Gastroesophageal sphincter (tissue), 4 donors: ENCODE measurements around the gene LYSMD2. TPM values are rescaled to one million over a fixed set of nuclear protein-coding genes. Genes with fewer than 3 reads are reported as not detected.
A peak's percentile ranks its signal among the peaks of the same experiment; 100 is the strongest.

Source experiments
- ATAC-seq: fragments of 150-250 bp; one replicate; pipeline ENCODE4 v1.9.1; 2016; ENCODE audit warnings: mild to moderate bottlenecking, moderate library complexity
- H3K27ac ChIP-seq, 4 donors: fragments of 200-600 bp; sonication (generic) in 3 of 4; 1 replicate in 3 of 4; 2 replicates in 1 of 4; pipeline ENCODE4 v1.5.1; 2016 to 2019
- H3K27me3 ChIP-seq: fragments of 200-600 bp; sonication (generic); one replicate; pipeline ENCODE4 v1.5.1; 2019
- H3K36me3 ChIP-seq, 2 donors: fragments of 200-600 bp; sonication (generic); one replicate each; pipeline ENCODE4 v1.5.1; 2019; ENCODE audit warnings: control low read depth in 1 of 2
- H3K4me1 ChIP-seq, 3 donors: fragments of 200-600 bp; sonication (generic); 1 replicate in 2 of 3; 2 replicates in 1 of 3; pipeline ENCODE4 v1.5.1; 2016 to 2019; ENCODE audit warnings: control low read depth in 2 of 3
- H3K4me3 ChIP-seq, 2 donors: fragments of 200-600 bp; sonication (generic); one replicate each; pipeline ENCODE4 v1.5.1; 2019; ENCODE audit warnings: mild to moderate bottlenecking in 1 of 2, moderate library complexity in 1 of 2
- H3K9me3 ChIP-seq, 3 donors: fragments of 200-600 bp; sonication (generic); one replicate each; pipeline ENCODE4 v1.5.1; 2017 to 2019; ENCODE audit warnings: control low read depth in 2 of 3
- EP300 ChIP-seq: sonication (generic); formaldehyde crosslinking; IDR thresholded peaks from one replicate; pipeline ENCODE4 v1.6.1; 2017; ENCODE audit warnings: antibody characterized with exemption, mild to moderate bottlenecking
- POLR2A ChIP-seq, 2 donors: fragments of 450-650 bp; IDR thresholded peaks; one replicate each; pipeline ENCODE4 v1.6.1; 2017; ENCODE audit warnings: antibody characterized with exemption in 2 of 2, mild to moderate bottlenecking in 2 of 2, moderate library complexity in 1 of 2
- POLR2AphosphoS5 ChIP-seq: sonication (generic); formaldehyde crosslinking; IDR thresholded peaks from one replicate; pipeline ENCODE4 v1.6.1; 2017; ENCODE audit warnings: antibody characterized with exemption
- WGBS, 2 donors: methylation state at CpG; one replicate each; pipeline ENCODE4 v1.1.5; 2018; ENCODE audit warnings: low coverage in 1 of 2; 5-methylcytosine and 5-hydroxymethylcytosine counted together
- total RNA-seq, 4 donors: library from RNA; depleted of rRNA; stranded (reverse); fragments of >200 nt; gene quantifications; one replicate each; pipeline ENCODE4 v1.1.0, GENCODE V29; 2016
- TF ChIP-seq, protein P1 (sequence below), 4 experiments: fragments of 200-600 bp in 2 of 4; fragments of 450-650 bp in 2 of 4; sonication (generic) in 1 of 4; IDR thresholded peaks; one replicate each; pipeline ENCODE4 v1.5.1; 2017 to 2019; ENCODE audit warnings: antibody characterized with exemption in 4 of 4, mild to moderate bottlenecking in 2 of 4, moderate library complexity in 2 of 4

LYSMD2 gene
- total RNA-seq, 4 donors from 2014 or later = 8.9 to 27.9 (median 14.0) TPM

DNA sequence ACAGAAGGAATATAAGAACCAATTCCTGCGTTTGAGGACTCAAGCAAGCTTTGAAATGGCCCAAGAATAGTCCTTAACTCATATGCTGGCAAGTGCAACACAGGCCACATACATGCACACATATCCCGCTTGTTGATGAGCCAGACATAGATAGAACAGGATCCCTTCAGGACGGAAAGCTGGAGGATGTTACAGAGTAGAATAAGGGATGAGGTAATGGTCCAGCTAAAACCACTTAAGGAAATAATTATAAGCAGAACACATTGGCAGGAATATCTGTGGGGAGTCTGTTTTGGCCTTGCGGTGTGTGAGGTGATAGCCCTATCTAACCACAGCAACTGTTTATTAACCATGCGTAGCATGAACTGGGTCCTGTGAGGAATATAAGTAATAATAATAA is 31.2 kb downstream of the LYSMD2 start:
- Histone ChIP-seq H3K4me3 (no peak overlapping the region), H3K27ac (peak overlapping the region in 1 of 4 donors; percentile 33), H3K36me3 (no peaks in the 10 kb centered on the region), H3K27me3 (no peaks in the 10 kb centered on the region), H3K4me1 (peaks cover 0 to 6% (median 0%) of the 10 kb centered on the region in 3 donors), H3K9me3 (no peaks in the 10 kb centered on the region)
- WGBS, 2 donors = 66 to 79% methylated on average over 2 to 5 of the region's 5 CpGs
- ATAC-seq = no peak
- TF ChIP-seq EP300 (no peak), POLR2AphosphoS5 (no peak), POLR2A (IDR thresholded peaks at IDR 0.05) (no peak)
- TF ChIP-seq, protein P1, sequence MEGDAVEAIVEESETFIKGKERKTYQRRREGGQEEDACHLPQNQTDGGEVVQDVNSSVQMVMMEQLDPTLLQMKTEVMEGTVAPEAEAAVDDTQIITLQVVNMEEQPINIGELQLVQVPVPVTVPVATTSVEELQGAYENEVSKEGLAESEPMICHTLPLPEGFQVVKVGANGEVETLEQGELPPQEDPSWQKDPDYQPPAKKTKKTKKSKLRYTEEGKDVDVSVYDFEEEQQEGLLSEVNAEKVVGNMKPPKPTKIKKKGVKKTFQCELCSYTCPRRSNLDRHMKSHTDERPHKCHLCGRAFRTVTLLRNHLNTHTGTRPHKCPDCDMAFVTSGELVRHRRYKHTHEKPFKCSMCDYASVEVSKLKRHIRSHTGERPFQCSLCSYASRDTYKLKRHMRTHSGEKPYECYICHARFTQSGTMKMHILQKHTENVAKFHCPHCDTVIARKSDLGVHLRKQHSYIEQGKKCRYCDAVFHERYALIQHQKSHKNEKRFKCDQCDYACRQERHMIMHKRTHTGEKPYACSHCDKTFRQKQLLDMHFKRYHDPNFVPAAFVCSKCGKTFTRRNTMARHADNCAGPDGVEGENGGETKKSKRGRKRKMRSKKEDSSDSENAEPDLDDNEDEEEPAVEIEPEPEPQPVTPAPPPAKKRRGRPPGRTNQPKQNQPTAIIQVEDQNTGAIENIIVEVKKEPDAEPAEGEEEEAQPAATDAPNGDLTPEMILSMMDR (IDR thresholded peaks at IDR 0.05) = no peak

DNA sequence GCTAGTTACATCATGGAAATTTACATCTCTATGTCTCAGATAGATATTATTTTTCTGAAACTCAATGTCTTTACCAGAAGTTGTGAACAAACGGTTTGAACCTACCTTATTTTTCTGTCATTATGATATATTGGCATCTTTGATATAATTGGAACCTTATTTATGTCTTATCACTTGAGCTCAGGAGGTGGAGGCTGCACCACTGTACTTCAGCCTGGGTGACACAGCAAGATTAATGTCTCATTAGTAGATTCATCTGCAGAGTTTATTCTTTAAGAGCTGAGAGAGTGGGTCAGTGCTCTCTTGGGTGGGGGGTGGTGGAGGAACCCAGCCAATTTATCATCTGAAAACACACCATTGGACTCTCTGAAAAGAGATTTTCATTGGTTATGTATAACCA is 34.7 kb downstream of the LYSMD2 start:
- 64 to 67% methylated on average over 1 of the region's 1 CpG for WGBS, 2 donors
- peaks cover 0 to under 1% (median 0%) of the 10 kb centered on the region in 3 donors for H3K4me1 ChIP-seq
- no peak for ATAC-seq
- TF ChIP-seq POLR2A (IDR thresholded peaks at IDR 0.05) (no peak), EP300 (no peak), POLR2AphosphoS5 (no peak)
- TF ChIP-seq, protein P1 (IDR thresholded peaks at IDR 0.05) = no peak
- no peaks in the 10 kb centered on the region for H3K27me3 ChIP-seq
- H3K9me3 ChIP-seq = no peaks in the 10 kb centered on the region
- H3K4me3 ChIP-seq = no peak overlapping the region
- no peaks in the 10 kb centered on the region for H3K36me3 ChIP-seq
- no peak overlapping the region for H3K27ac ChIP-seq

DNA sequence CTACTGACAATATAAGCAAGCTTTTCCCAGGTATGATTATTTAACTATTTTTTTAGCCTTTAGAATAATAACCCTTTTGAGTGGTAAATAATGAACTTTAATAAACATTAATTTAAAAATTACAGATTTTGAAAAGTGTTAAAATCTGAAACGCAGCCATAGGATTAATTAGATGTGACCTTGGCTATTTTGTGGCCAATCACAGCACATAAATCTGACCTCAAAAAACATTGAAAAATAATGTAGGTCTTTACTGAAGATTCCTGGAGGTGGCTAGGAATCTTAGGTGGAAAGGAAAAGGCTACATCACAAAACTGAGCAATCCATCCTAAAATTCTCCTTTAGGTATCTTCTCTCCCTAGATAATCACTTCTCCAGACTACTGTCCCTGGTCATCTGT is 38.1 kb downstream of the LYSMD2 start:
- Histone ChIP-seq H3K4me3 (no peak overlapping the region), H3K27me3 (no peaks in the 10 kb centered on the region), H3K9me3 (no peaks in the 10 kb centered on the region), H3K36me3 (no peaks in the 10 kb centered on the region), H3K27ac (no peak overlapping the region), H3K4me1 (no peaks in the 10 kb centered on the region)
- WGBS, 2 donors = 70 to 80% methylated on average over 1 of the region's 1 CpG
- no peak for TF ChIP-seq EP300
- TF ChIP-seq POLR2A (IDR thresholded peaks at IDR 0.05) = no peak
- TF ChIP-seq, protein P1 (IDR thresholded peaks at IDR 0.05) = no peak
- no peak for ATAC-seq

DNA sequence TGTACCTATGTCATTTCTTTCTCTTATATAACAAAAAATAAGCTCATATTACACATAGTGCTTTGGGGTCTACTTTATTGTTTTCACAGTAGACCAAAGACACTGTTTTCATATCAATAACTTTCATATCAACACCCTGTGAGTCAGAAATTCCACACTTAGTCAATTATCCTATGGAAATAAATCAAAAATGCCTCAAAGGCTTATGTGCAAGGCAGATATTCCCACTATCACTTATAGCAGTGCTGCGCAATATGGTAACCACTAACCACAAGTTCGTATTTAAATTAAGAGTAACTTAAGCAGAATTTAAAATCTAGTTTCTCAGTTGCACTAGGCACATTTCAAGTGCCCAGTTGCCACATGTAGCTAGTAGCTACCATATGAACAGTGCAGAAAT is 40.3 kb downstream of the LYSMD2 start:
- 83 to 96% methylated on average over 1 to 2 of the region's 2 CpGs for WGBS, 2 donors

DNA sequence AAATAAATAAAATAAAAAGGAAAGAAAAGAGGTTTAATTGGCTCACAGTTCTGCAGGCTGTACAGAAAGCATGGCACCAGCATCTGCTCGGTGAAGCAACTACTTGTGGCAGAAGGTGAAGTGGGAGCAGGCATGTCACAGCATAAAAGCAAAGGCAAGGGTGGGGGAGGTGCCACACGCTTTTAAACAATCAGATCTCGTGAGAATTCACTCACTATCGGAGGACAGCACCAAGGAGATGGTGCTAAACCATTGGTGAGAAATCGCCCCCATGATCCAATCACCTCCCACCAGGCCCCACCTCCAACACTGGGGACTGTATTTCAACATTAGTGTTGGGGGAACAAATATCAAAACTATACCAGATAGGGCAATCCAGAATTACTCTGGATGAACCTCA is 40.9 kb downstream of the LYSMD2 start:
- 74 to 96% methylated on average over 3 to 5 of the region's 5 CpGs for WGBS, 2 donors
- no peak overlapping the region for H3K27ac ChIP-seq
- no peaks in the 10 kb centered on the region for H3K36me3 ChIP-seq
- no peak overlapping the region for H3K4me3 ChIP-seq
- no peak for ATAC-seq
- TF ChIP-seq EP300 = no peak
- TF ChIP-seq POLR2AphosphoS5 = no peak
- TF ChIP-seq, protein P1 (IDR thresholded peaks at IDR 0.05) = no peak
- peaks cover 6% of the 10 kb centered on the region for H3K27me3 ChIP-seq
- no peaks in the 10 kb centered on the region for H3K4me1 ChIP-seq
- no peaks in the 10 kb centered on the region for H3K9me3 ChIP-seq

More for the DNA sequence above, 40.3 kb downstream of the LYSMD2 start:
- no peak overlapping the region for H3K4me3 ChIP-seq
- H3K4me1 ChIP-seq = no peaks in the 10 kb centered on the region
- ATAC-seq = no peak
- TF ChIP-seq, protein P1 (IDR thresholded peaks at IDR 0.05) = no peak
- no peak for TF ChIP-seq EP300
- no peak for TF ChIP-seq POLR2A (IDR thresholded peaks at IDR 0.05)
- no peak for TF ChIP-seq POLR2AphosphoS5
- H3K36me3 ChIP-seq = no peaks in the 10 kb centered on the region
- H3K27me3 ChIP-seq = peaks cover under 1% of the 10 kb centered on the region
- H3K27ac ChIP-seq = no peak overlapping the region
- no peaks in the 10 kb centered on the region for H3K9me3 ChIP-seq
